Effector memory CD4-positive, alpha-beta T cell (primary cell): ENCODE results near the gene WDR27.

Experiments used
- DNase-seq, 3 donors: peaks; one replicate each; pipeline ENCODE4 v3.0.0-alpha.2; 2020
- H3K27ac ChIP-seq: 2 replicates; pipeline ENCODE4 v1.7.0; 2013; ENCODE audit warnings: mild to moderate bottlenecking, low read length, moderate library complexity; ENCODE audit not compliant: insufficient read depth, poor library complexity, severe bottlenecking
- H3K27me3 ChIP-seq: replicated peaks from 2 replicates; pipeline ENCODE4 v1.7.0; 2013; ENCODE audit warnings: mild to moderate bottlenecking, low read length; ENCODE audit not compliant: insufficient read depth, control insufficient read depth, poor library complexity, severe bottlenecking
- H3K36me3 ChIP-seq: 2 replicates; pipeline ENCODE4 v1.7.0; 2013; ENCODE audit warnings: mild to moderate bottlenecking, low read length, moderate library complexity; ENCODE audit not compliant: control insufficient read depth, insufficient read depth
- H3K4me1 ChIP-seq: 2 replicates; pipeline ENCODE4 v1.7.0; 2013; ENCODE audit warnings: low read length, mild to moderate bottlenecking; ENCODE audit not compliant: control insufficient read depth, insufficient read depth, poor library complexity, severe bottlenecking
- H3K4me3 ChIP-seq: 2 replicates; pipeline ENCODE4 v1.7.0; 2013; ENCODE audit warnings: low read length, low read depth, mild to moderate bottlenecking; ENCODE audit not compliant: insufficient read depth, poor library complexity, severe bottlenecking
- H3K9me3 ChIP-seq: 2 replicates; pipeline ENCODE4 v1.7.0; 2013; ENCODE audit warnings: mild to moderate bottlenecking, low read length, moderate library complexity; ENCODE audit not compliant: control insufficient read depth

Gene WDR27

GRCh38 chr6:169539176-169539897 lies 162.5 kb downstream of the WDR27 start:
- Histone ChIP-seq H3K4me1 (no peaks in the 10 kb centered on the region), H3K9me3 (no peaks in the 10 kb centered on the region), H3K27ac (no peak overlapping the region), H3K36me3 (no peaks in the 10 kb centered on the region), H3K27me3 (no peaks in the 10 kb centered on the region), H3K4me3 (no peak overlapping the region)
- DNase-seq = no peak

GRCh38 chr6:169536446-169537170 lies 165.2 kb downstream of the WDR27 start:
- Histone ChIP-seq H3K9me3 (no peaks in the 10 kb centered on the region), H3K4me1 (no peaks in the 10 kb centered on the region), H3K27me3 (no peaks in the 10 kb centered on the region), H3K4me3 (no peak overlapping the region), H3K36me3 (no peaks in the 10 kb centered on the region), H3K27ac (no peak overlapping the region)
- DNase-seq = no peak

GRCh38 chr6:169534039-169534421 lies 167.8 kb downstream of the WDR27 start:
- Histone ChIP-seq H3K9me3 (no peaks in the 10 kb centered on the region), H3K4me3 (no peak overlapping the region), H3K27me3 (no peaks in the 10 kb centered on the region), H3K4me1 (no peaks in the 10 kb centered on the region), H3K27ac (no peak overlapping the region), H3K36me3 (no peaks in the 10 kb centered on the region)
- no peak for DNase-seq

- Histone ChIP-seq H3K27me3 (no peaks in the 10 kb centered on the region), H3K9me3 (no peaks in the 10 kb centered on the region), H3K27ac (no peak overlapping the region), H3K36me3 (no peaks in the 10 kb centered on the region), H3K4me3 (no peak overlapping the region), H3K4me1 (no peaks in the 10 kb centered on the region)
- no peak for DNase-seq
Observed at GRCh38 chr6:169533301-169534038, 168.4 kb downstream of the WDR27 start.

- Histone ChIP-seq H3K9me3 (no peaks in the 10 kb centered on the region), H3K27me3 (no peaks in the 10 kb centered on the region), H3K27ac (no peak overlapping the region), H3K36me3 (no peaks in the 10 kb centered on the region), H3K4me1 (no peaks in the 10 kb centered on the region), H3K4me3 (no peak overlapping the region)
- DNase-seq = no peak
Observed at GRCh38 chr6:169530752-169531123, 171.1 kb downstream of the WDR27 start.

GRCh38 chr6:169529931-169530751 lies 171.7 kb downstream of the WDR27 start:
- Histone ChIP-seq H3K27me3 (no peaks in the 10 kb centered on the region), H3K4me3 (no peak overlapping the region), H3K27ac (no peak overlapping the region), H3K4me1 (no peaks in the 10 kb centered on the region), H3K9me3 (no peaks in the 10 kb centered on the region), H3K36me3 (no peaks in the 10 kb centered on the region)
- no peak for DNase-seq

- Histone ChIP-seq H3K36me3 (no peaks in the 10 kb centered on the region), H3K9me3 (no peaks in the 10 kb centered on the region), H3K4me3 (no peak overlapping the region), H3K4me1 (no peaks in the 10 kb centered on the region), H3K27ac (no peak overlapping the region), H3K27me3 (no peaks in the 10 kb centered on the region)
- DNase-seq = no peak
Observed at GRCh38 chr6:169528755-169529154, 173.1 kb downstream of the WDR27 start.

- H3K36me3 ChIP-seq = no peaks in the 10 kb centered on the region
- no peaks in the 10 kb centered on the region for H3K27me3 ChIP-seq
- no peaks in the 10 kb centered on the region for H3K4me1 ChIP-seq
- DNase-seq = no peak
- H3K27ac ChIP-seq = no peak overlapping the region
- no peak overlapping the region for H3K4me3 ChIP-seq
- H3K9me3 ChIP-seq = no peaks in the 10 kb centered on the region
Observed at GRCh38 chr6:169527306-169527705, 174.5 kb downstream of the WDR27 start.

- H3K27me3 ChIP-seq = no peaks in the 10 kb centered on the region
- H3K27ac ChIP-seq = no peak overlapping the region
- no peaks in the 10 kb centered on the region for H3K4me1 ChIP-seq
- H3K9me3 ChIP-seq = peaks cover 8% of the 10 kb centered on the region
- H3K4me3 ChIP-seq = no peak overlapping the region
- no peaks in the 10 kb centered on the region for H3K36me3 ChIP-seq
- no peak for DNase-seq
Observed at GRCh38 chr6:169521825-169522224, 180.0 kb downstream of the WDR27 start.
